Liver (tissue), 3 donors: ENCODE data around the gene PDLIM5.

Experiments
- ATF3 ChIP-seq: IDR thresholded peaks from 2 replicates; pipeline ENCODE4 v1.6.1; 2016; ENCODE audit warnings: antibody characterized with exemption
- CTCF ChIP-seq: fragments of 150-350 bp; IDR thresholded peaks from 2 replicates; pipeline ENCODE4 v1.5.1; 2017; ENCODE audit warnings: improper control_type of control experiment, low read depth, low read length; ENCODE audit not compliant: missing input control
- FOXA1 ChIP-seq: IDR thresholded peaks from 2 replicates; pipeline ENCODE4 v1.6.1; 2016; ENCODE audit warnings: antibody characterized with exemption
- GABPA ChIP-seq, 2 donors: IDR thresholded peaks in 1 of 2; conservative IDR thresholded peaks in 1 of 2; 2 replicates each; pipeline ENCODE4 v1.6.1; 2016; ENCODE audit warnings: antibody characterized with exemption in 2 of 2, mild to moderate bottlenecking in 1 of 2, moderate library complexity in 1 of 2
- HNF4G ChIP-seq: IDR thresholded peaks from 2 replicates; pipeline ENCODE4 v1.6.1; 2016; ENCODE audit warnings: antibody characterized with exemption
- RAD21 ChIP-seq, 2 donors: IDR thresholded peaks; 2 replicates each; pipeline ENCODE4 v1.6.1; 2016; ENCODE audit warnings: antibody characterized with exemption in 2 of 2, mild to moderate bottlenecking in 2 of 2
- TAF1 ChIP-seq: conservative IDR thresholded peaks from 2 replicates; pipeline ENCODE4 v1.6.1; 2016; ENCODE audit warnings: antibody characterized with exemption, mild to moderate bottlenecking
- donor health status: healthy.
- donor health status: healthy.

- TF ChIP-seq TAF1 (no peak), CTCF (no peak), RAD21 (IDR thresholded peaks at IDR 0.05) (no peak), FOXA1 (no peak), GABPA (IDR thresholded peaks at IDR 0.05 in 1 of 2, conservative IDR thresholded peaks at IDR 0.05 in 1 of 2) (no peak), ATF3 (no peak), HNF4G (no peak)
These were observed 15.2 kb downstream of the PDLIM5 start for GRCh38 chr4:94466923-94467322.
